Fibroblast of skin of left biceps (primary cell): ENCODE measurements around the gene NBPF11.
"Not testable (repeated sequence)": the region's sequence is repeated elsewhere in the genome, so short reads cannot be mapped to it uniquely, and the experiment has no call there.

Experiments
- DNase-seq, 2 experiments: peaks; one replicate each; pipeline ENCODE4 v3.0.0-alpha.2; 2013; ENCODE audit warnings: low read depth in 2 of 2

Gene NBPF11, protein sequence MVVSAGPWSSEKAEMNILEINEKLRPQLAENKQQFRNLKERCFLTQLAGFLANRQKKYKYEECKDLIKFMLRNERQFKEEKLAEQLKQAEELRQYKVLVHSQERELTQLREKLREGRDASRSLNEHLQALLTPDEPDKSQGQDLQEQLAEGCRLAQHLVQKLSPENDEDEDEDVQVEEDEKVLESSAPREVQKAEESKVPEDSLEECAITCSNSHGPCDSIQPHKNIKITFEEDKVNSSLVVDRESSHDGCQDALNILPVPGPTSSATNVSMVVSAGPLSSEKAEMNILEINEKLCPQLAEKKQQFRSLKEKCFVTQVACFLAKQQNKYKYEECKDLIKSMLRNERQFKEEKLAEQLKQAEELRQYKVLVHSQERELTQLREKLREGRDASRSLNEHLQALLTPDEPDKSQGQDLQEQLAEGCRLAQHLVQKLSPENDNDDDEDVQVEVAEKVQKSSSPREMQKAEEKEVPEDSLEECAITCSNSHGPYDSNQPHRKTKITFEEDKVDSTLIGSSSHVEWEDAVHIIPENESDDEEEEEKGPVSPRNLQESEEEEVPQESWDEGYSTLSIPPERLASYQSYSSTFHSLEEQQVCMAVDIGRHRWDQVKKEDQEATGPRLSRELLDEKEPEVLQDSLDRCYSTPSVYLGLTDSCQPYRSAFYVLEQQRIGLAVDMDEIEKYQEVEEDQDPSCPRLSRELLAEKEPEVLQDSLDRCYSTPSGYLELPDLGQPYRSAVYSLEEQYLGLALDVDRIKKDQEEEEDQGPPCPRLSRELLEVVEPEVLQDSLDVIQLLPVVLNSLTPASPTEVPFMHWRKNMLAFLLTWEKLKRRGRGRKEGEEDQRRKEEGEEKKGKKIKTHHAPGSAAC

DNA sequence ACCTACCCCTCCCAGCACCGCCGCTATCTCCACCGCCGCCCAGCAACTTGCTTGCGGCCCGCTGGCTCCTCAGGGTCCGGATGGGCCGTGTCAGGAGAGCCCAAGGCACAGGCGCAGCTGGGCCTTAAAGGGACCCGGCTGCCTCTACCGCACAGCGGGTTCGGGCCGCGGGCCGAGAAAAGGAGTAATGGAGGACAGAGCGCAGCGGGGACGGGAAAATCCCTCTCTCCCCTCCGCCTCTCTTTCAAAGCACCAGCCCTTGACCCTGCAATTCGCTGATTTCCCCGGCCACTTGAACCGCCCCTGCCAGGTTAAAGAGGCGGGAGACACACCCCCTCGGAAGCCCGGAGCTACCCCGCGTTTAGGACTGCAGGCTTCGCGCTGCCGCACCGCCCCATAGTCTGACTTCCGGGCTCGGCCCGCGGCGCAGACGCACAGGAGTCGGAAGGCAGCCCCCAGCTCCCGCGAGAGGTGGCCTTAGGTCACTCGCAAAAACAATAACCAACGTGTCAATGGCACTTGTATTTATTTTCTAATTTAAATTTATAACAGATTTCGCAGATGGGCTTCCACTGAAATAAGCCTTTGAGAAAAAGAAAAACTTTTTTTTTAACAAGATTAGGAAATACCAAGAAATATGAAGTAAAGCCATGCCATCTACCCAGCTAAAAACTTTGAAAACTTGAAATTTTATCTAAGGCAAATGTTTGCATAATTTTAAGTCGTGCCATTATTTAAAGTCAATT, at the start of gene NBPF11:
TSS of gene NBPF11 (minus strand) at position 371 of the 746 bp plus-strand sequence. CDS start 25,278 bp downstream, outside the sequence.
- peak; percentile 38 to 43 for DNase-seq

DNA sequence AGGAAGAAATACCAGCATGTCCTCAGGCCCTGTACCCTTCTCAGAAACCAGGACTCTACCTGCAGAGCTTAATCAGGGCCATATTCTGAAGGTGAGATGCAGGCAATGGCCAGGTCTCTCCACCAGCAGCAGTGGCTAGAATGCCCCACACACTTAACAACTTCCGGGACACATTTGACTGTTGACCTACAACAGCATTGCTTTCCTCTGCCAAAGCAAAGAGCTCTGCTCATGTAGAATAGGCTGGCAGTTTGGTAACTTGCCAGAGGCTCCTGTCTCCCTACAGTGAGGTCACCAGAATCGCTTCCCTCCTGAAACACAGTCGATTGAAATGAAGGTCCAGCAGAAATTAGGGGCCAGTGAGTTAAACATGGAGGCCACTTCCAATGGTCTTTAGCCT, 45.3 kb upstream of the NBPF11 start:
- not testable (repeated sequence) for DNase-seq

DNA sequence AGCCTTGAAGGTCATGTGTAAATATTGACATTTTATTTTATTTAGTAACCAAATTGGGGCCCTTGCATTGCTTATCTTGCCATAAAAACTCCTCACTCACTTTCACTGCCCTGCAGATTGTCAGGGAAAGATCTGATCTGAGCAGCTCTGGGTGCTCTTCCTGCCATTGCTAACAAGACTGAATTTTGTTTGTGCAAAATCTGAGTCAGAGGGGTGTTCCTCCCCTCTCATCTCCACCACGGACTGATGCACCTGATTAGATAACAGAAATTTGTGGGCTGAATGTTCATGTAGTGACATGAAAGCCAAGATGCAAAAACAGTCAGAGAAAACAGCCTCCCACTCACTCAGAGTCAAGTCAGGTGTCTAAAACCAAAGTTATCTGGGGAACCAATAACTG, 44.9 kb upstream of the NBPF11 start:
- not testable (repeated sequence) for DNase-seq

DNA sequence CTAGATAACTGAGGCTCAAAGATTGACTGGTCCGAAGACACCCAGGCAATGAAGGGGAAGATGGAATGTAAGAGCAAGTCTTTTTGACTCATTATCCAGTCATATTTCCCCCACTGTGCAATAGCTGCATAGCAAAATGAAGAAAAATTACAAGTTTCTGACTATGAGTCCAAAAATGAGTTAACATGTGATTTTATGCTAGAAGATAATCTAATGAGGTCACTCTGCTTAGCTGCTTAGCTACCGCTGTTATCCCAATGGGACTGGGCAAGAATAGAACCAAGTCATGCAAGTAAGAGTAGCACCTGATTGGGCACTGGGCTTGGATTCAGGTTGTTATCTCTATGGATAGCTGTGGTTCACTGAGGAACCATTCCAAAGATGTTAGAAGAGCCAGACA, 43.0 kb upstream of the NBPF11 start:
- not testable (repeated sequence) for DNase-seq

DNA sequence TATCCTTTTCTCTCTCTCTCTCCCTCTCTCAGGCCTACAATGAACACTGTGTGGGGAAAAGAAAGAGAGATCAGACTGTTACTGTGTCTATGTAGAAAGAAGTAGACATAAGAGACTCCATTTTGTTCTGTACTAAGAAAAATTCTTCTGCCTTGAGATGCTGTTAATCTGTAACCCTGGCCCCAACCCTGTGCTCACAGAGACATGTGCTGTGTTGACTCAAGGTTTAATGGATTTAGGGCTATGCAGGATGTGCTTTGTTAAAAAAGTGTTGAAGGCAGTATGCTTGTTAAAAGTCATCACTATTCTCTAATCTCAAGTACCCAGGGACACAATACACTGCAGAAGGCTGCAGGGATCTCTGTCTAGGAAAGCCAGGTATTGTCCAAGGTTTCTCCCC, 36.7 kb upstream of the NBPF11 start:
- not testable (repeated sequence) for DNase-seq

DNA sequence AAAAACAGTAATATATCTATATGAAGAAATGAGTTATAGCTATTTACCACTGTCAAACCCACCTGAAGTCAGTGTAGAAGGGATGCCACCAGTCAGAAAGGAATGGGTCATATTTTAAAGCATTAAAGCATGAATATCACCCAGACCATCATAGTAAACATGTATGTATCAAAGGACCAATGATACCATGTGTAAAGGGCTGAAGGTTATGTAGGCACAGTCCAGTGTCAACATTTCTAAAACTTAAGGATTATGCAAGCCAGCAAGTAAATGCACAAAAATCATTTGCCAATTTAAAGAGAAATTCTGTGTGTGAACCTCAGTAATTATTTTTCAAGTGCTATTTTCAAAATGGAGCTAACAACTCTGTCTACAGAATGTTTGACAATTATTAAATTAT, 26.6 kb upstream of the NBPF11 start:
- DNase-seq: not testable (repeated sequence)

DNA sequence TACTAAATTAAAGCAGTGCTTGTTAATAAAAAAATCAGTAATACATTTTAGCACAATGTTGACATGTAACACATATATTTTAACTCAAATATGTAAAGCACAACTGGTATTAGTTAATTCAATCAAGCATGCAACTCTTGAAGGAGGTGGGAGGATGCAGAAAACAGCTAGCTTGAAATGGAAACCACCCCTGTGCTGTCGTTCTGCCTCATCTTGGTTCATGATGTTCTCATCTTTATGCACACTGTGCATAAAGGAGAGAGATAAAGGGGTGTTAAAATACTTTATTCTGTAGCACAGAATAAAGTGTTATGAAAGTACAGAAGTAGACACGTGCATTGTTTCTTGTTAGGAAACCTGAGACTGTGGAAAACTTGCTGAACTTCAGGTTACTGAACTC, 23.3 kb upstream of the NBPF11 start:
- DNase-seq: not testable (repeated sequence)

DNA sequence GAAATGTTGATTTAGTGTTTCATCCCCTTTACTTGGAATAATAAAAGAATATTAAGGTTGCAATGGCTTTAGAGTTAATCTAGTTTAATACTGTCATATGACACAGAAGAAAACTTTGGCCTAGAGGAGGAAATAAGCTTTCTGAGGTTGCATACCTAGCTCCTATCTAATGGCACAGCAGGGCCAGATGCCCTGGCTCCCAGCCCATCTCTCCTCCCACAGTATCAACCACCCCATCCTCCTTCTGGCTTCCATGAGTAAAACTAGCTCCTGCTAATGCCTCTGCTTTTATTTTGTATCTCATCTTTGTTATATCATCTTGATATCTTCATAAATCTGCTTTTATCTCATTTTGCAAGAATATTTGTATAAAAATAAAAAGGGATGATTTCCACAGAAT, 19.9 kb upstream of the NBPF11 start:
- not testable (repeated sequence) for DNase-seq

DNA sequence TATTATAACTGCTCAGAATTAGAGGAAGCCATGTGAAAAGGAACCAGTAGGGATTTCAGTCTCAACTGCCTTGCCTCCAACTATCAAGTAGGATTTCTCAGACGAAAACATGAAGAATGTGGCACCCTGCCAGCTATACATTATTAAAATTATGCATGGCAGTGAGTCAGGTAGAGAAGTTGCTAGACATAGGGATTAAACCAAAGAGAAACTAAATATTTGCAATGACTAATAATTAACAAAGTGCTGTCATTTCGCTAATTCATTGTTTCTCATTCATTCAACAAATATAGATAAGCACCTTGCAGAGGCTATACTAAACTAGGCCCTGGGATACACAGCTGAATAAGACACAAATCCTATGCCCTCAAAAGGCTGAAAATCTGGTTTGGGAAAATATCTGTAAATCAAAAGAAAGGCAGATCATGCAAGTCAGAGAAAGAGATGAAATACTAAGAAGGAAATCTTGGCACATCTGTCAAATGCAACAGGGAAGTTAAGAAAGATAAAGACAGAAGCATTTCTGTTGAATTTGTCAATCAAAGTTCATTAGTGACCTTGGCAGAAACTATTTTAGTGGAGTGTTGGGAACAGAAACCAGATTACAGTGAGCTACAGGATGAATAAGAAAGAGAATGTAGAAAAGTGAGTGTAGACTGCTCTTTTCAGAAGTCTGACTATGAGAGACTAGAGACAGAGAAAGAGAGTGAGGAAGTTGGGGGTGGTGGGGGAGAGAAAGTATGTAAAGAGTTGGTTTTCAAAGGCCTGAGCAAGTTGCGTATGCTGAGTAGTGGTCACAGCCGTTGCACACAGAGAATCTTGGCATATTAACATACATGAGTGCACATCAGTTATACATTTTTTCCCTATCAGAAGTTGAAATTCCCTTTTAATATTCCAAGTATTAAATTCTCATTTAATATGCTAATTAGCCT, 14.7 kb upstream of the NBPF11 start:
- DNase-seq: no peak

DNA sequence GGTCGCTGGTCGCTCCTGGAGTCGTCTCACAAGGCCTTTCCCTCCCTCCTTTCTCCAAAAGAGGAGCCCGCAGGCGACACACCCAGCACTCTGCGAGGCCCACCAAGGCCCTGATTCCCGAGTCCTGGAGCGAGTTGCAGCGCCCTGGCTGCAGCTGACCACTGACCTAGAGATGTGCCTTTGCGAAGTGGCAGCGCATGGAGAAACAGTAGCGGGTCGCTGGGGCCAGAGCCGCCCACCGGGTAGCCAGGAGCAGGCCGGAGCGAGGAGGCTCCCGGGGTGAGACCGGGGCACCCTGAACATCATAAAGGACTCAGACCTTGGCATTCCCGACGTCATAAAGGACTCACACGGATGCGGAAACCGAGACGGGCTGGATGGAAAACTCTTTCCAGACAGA, 10.3 kb upstream of the NBPF11 start:
- no peak for DNase-seq

DNA sequence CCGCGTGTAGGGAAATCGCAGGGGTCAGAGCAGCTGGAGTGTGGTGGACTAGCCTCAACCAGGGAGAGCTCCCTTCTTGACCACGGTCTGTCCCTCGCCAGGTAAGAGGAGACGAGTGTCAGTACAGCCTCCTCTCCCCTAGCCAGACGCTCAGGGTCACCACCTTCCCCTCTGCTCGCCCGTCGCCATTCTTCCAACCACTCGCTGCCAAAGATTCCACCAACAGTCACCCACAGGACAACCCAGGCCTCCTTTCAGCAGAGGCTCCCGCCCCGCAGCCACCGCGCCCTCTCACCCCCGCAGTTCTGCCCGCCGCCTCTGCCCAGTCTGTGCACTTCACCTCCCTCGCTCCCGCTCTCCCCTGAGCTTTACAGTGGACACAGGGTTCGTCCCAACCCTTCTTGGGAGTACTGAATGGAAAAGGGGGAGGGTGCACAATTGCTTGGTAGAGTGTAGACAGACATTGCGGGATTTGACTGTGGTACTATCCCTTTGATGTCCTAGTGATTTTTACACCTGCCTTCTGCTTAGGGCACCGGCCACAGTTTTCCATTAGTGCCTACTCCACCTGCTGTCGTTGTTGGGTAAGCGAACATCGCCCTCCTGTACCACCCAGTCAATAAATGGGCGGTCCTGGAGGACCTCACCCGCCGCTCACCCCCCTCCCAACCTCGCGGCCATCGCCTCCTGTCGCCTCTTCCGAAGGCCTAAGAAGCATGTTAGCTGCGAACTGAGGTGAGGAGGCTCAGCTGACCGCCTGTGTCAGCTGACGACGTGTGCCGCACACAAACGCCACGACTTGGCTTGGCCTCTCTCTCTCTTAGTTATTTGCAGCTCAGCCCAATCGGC, 9.2 kb upstream of the NBPF11 start:
- no peak for DNase-seq

DNA sequence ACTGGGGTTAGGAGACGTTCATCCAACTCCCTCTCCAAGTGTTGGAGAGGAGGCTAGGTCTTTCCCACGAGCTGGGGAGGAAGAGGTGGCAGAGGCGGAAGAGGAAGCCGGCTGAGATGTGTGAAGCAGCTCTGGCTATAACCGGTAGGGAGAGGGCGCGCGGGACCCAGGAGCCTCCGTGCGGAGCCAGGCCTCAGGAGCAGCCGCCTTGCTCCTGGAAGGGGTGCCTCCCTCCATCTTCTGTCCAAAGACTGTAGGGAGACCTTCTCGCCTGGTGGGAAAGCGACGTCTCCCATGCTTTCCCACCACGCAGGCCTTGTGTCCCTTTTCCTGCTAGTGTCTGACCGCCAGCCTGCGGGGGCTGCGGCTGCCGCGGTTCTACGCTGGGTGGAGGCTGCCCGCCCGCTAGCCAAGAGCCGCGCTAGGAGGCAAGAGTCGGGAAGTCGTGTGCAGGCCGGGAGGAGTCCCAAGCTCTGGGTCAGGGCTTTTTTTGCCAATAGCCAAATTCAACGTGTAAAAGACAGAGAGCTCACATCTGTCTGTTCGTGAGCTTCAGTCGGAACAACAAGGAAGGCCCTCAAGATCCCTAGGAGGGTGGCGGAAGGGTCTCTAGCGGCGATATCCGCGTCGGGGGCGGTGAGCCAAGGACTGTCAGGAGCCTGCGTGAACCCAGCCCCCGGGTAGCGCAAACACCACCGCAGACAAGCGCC, 8.4 kb upstream of the NBPF11 start:
- DNase-seq: no peak

DNA sequence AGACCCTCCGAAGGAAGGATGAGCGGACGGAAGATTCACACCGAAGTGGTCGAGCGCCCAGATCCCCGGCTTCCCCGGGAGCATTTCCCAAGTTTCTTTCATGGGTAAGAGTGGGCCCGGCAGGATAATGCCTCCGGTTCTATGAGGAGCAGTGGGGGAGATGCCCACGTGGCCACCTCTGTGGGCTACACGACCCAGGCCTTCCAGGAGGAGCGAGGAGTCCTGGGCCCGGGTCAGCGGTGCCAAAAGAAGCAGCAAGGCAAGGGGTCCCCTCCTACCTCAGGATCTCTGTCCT, 7.9 kb upstream of the NBPF11 start:
- no peak for DNase-seq

DNA sequence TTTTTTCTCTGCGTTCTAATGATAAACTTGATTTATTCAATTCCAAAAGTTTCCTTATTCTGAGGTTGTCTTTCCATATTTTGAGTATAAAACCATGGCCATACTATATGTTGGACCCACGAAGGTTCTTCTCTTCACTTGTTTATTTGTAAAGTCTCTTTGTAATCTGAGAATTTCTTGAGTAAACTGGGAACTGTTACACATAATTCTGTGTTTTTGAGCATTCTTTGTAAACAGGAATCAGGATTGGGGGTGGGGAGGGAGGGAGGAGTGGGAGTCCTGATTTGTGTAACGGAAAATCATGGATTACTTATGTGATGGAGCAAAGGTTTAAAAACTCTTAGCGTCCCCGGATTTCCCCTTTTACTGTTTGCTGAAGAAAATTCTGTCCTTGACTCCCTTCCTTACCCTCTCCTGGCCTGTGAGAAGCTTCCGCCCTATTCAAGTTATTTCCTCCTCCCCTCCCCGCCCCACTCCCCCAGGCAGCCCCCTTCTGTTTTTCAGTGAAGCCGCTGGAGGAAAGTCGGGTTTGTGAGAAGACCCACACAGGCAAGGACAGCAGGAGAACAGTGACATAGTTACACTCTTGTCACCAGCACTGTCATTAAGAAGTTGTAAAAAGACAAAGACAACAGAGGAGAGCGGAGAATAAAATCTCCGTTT, 6.4 kb upstream of the NBPF11 start:
- no peak for DNase-seq

DNA sequence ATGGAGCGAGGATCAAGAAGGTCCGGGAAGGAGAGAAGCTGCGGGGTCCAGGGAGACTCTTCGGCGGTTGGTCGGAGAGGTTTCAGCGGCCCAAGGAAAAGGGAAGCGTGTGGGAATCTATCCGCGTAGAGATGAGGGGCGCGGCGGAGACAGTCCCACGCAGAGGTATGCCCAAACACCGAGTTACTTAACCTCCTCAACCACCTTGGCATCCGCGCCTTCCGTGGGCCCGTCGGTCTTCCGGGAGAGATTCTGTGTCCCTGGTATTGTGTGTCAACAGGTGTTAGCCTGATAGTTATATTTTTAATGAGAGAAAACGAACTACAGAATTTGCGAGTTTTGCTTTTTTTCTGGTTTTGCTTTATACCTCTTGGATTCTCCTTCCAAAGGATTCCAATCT, 5.7 kb upstream of the NBPF11 start:
- DNase-seq: not testable (repeated sequence)

DNA sequence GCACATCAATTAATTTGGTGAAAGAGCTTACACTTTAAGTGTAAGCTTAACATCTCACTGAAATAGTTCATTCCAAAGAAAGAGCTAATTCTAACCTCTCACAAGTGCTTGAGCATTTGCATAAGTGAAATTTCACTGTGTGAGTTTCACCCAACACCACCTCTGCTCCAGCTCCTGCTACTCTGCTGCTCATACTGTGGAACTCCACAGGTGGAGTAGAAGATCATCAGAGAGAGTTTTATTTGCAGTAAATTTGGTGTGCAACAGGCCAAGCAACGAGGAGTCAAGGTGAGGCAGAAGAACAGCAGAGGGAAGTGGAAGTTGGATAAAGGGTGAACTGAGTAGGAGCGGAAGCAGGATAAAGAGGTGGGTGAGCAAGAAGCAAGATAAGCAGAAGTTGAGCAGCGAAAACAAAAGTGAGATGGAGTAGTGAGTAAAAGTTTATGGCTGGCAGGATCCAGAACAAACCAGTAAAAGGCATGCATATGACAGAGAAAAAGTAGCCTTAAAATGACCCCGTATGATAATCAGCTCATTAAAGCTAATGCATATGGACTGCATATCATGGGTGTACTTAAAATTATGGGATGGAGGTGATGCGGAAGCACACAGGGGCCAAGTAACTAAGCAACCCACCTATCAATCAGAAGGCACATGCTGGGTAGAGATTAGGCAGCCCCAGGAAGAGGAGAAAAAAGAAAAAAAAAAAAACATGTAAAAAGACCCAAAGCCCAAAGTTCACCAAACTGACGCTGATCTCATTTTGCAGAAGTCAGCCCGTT, 3.6 kb upstream of the NBPF11 start:
- DNase-seq: not testable (repeated sequence)

DNA sequence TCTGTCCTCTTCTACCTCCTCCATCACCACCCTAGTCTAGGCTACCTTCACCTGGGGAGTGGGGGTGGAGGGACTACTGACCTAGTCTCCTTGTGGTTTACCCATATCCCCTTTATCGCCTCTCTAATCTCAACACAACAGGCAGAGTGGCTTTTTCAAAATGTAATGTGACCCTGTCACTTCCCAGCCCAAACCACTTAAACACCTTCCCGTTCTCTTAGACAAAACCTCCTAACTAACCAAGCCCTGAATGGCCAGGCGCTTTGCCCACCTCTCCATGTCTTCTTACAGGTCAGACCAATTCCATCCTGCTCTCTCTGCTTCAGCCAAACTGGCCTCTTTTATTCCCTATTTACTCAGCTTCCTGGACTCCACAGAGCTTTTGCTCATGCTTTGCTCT, 714 bp upstream of the NBPF11 start:
- DNase-seq: not testable (repeated sequence)

DNA sequence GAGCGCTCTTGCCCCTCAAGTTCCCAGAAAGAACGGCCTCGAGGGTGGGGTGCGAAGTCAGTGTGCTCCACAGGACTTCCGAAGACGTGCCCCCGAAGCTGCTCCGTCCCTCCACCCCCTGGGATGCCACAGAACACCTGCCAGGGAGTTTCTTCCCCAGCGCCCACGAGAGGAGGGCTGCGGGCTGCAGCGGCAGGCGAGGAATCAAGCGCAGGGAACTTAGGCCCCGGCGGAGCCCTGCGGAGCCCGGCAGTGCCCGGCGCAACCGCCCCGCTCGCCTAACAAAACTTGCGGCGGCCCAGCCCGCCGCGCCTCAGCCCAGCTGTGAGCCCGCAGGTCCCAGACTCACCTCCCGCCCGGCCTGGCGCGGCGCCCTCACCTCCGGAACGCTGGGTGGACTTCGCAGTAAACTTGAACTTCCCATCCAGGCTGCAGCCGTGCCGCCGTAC, 686 bp downstream of the NBPF11 start:
- not testable (repeated sequence) for DNase-seq
